ENCODE measurements around the gene TNFAIP6.
"Not testable (repeated sequence)": the region's sequence is repeated elsewhere in the genome, so short reads cannot be mapped to it uniquely, and the experiment has no call there.

Gene TNFAIP6

GRCh38 chr2:151357359-151357758, at the start of gene TNFAIP6:
TNFAIP6 (plus strand) TSS chr2:151357592; CDS start chr2:151357667, 75 bp downstream.
- no peak for DNase-seq (ENCODE audit: insufficient read length, low spot score)
- TF ChIP-seq CTCF (IDR thresholded peaks at IDR 0.05; ENCODE audit: insufficient read depth, missing control alignments), result no peak
- no peak for FAIRE-seq

GRCh38 chr2:151310313-151310712, 47.1 kb upstream of the TNFAIP6 start:
- not testable (repeated sequence) for DNase-seq (ENCODE audit: insufficient read length, low spot score); FAIRE-seq

GRCh38 chr2:151312440-151312839, 45.0 kb upstream of the TNFAIP6 start:
- not testable (repeated sequence) for DNase-seq (ENCODE audit: insufficient read length, low spot score); FAIRE-seq

- no peak for TF ChIP-seq CTCF (IDR thresholded peaks at IDR 0.05; ENCODE audit: insufficient read depth, missing control alignments)
- no peak for DNase-seq (ENCODE audit: insufficient read length, low spot score)
- no peak for FAIRE-seq
Measured at GRCh38 chr2:151315381-151315903, 42.0 kb upstream of the TNFAIP6 start.

GRCh38 chr2:151325581-151326095, 31.8 kb upstream of the TNFAIP6 start:
- DNase-seq (ENCODE audit: insufficient read length, low spot score) (no peak), FAIRE-seq (no peak)
- TF ChIP-seq CTCF (IDR thresholded peaks at IDR 0.05; ENCODE audit: insufficient read depth, missing control alignments), result no peak

- no peak for FAIRE-seq
- DNase-seq (ENCODE audit: insufficient read length, low spot score), result no peak
- TF ChIP-seq CTCF (IDR thresholded peaks at IDR 0.05; ENCODE audit: insufficient read depth, missing control alignments), result no peak
Measured at GRCh38 chr2:151326554-151326953, 30.8 kb upstream of the TNFAIP6 start.

- no peak for TF ChIP-seq CTCF (IDR thresholded peaks at IDR 0.05; ENCODE audit: insufficient read depth, missing control alignments)
- FAIRE-seq (no peak), DNase-seq (ENCODE audit: insufficient read length, low spot score) (no peak)
Measured at GRCh38 chr2:151329998-151330397, 27.4 kb upstream of the TNFAIP6 start.

GRCh38 chr2:151333083-151333482, 24.3 kb upstream of the TNFAIP6 start:
- no peak for TF ChIP-seq CTCF (IDR thresholded peaks at IDR 0.05; ENCODE audit: insufficient read depth, missing control alignments)
- DNase-seq (ENCODE audit: insufficient read length, low spot score) (no peak), FAIRE-seq (no peak)
